Small intestine (tissue), 7 donors: Measurements from ENCODE around the gene CD300C. TPM values are rescaled to one million over a fixed set of nuclear protein-coding genes. Genes with fewer than 3 reads are reported as not detected.
"Not testable (repeated sequence)": the region's sequence is repeated elsewhere in the genome, so short reads cannot be mapped to it uniquely, and the experiment has no call there.

Experiments used
- DNase-seq, 2 donors: peaks; one replicate each; pipeline versions ENCODE4 v3.0.0 to v3.0.0-alpha.2; 2013
- FAIRE-seq: peaks from 2 replicates; lab custom pipeline; 2012; peaks lifted over from hg19 to GRCh38; lab: Jason Lieb, UNC
- H3K27ac ChIP-seq, 3 donors: one replicate each; pipeline ENCODE4 v1.5.1; 2013; ENCODE audit warnings: low read length in 2 of 3, mild to moderate bottlenecking in 2 of 3, control low read depth in 1 of 3, inconsistent platforms in 1 of 3, low read depth in 1 of 3, moderate library complexity in 1 of 3
- H3K27me3 ChIP-seq, 3 donors: one replicate each; pipeline ENCODE4 v1.6.1; 2013; ENCODE audit warnings: low read length in 3 of 3, inconsistent platforms in 1 of 3; ENCODE audit not compliant: control insufficient read depth in 3 of 3, insufficient read depth in 3 of 3
- H3K36me3 ChIP-seq, 3 donors: one replicate each; pipeline ENCODE4 v1.6.1; 2013; ENCODE audit warnings: low read length in 3 of 3, inconsistent platforms in 1 of 3, low read depth in 1 of 3, mild to moderate bottlenecking in 1 of 3, moderate library complexity in 1 of 3; ENCODE audit not compliant: control insufficient read depth in 3 of 3, insufficient read depth in 2 of 3
- H3K4me1 ChIP-seq, 3 donors: one replicate each; pipeline ENCODE4 v1.6.1; 2013; ENCODE audit warnings: low read length in 2 of 3, inconsistent platforms in 1 of 3, low read depth in 1 of 3, mild to moderate bottlenecking in 1 of 3, moderate library complexity in 1 of 3; ENCODE audit not compliant: control insufficient read depth in 3 of 3, insufficient read depth in 2 of 3
- H3K4me3 ChIP-seq, 3 donors: one replicate each; pipeline ENCODE4 v1.5.1; 2013; ENCODE audit warnings: low read length in 3 of 3, control low read depth in 1 of 3, inconsistent platforms in 1 of 3, low read depth in 1 of 3, mild to moderate bottlenecking in 1 of 3, moderate library complexity in 1 of 3
- H3K9me3 ChIP-seq, 2 donors: one replicate each; pipeline ENCODE4 v1.6.1; 2013; ENCODE audit warnings: low read depth in 1 of 2, low read length in 1 of 2; ENCODE audit not compliant: control insufficient read depth in 2 of 2, insufficient read depth in 1 of 2
- WGBS, 3 donors: extraction: QIAGEN DNeasy Blood & Tissue Kit; methylation state at CpG; one replicate each; pipeline ENCODE4 v1.1.7; 2013; 5-methylcytosine and 5-hydroxymethylcytosine counted together
- polyA plus RNA-seq, 4 donors: library from polyadenylated mRNA; stranded (reverse) in 3 of 4; unstranded in 1 of 4; fragments of 200-250 nt in 3 of 4; fragments of 120-200 nt in 1 of 4; gene quantifications; one replicate each; pipeline versions ENCODE4 v1.2.1 to v1.2.3, GENCODE V29; 2013
- donor health status: healthy with polysubstance abuse.
- donor health status: control.
- donor health status: control.
- donor health status: Bipolar disorder and iron deficiency.
- donor health status: healthy.

Gene CD300C
- polyA plus RNA-seq, 4 donors, result 0.81 to 1.1 (median 1.1) TPM; not detected in 1

GRCh38 chr17:74520016-74520434, 25.9 kb downstream of the CD300C start:
- Histone ChIP-seq H3K4me1 (no peaks in the 10 kb centered on the region), H3K4me3 (no peak overlapping the region), H3K9me3 (peaks cover 0 to 6% of the 10 kb centered on the region in 2 donors), H3K27me3 (peaks cover 0 to 3% (median 0%) of the 10 kb centered on the region in 3 donors), H3K36me3 (no peaks in the 10 kb centered on the region), H3K27ac (no peak overlapping the region)
- FAIRE-seq, result no peak
- 53 to 74% (median 69%) methylated on average over 3 of the region's 3 CpGs for WGBS, 3 donors
- no peak for DNase-seq

- not testable (repeated sequence) for H3K27ac ChIP-seq, H3K4me1 ChIP-seq, DNase-seq, H3K27me3 ChIP-seq, FAIRE-seq, H3K36me3 ChIP-seq, H3K4me3 ChIP-seq
- WGBS, 3 donors, result 78 to 84% (median 80%) methylated on average over 6 of the region's 6 CpGs
- peaks cover 0 to 12% of the 10 kb centered on the region in 2 donors for H3K9me3 ChIP-seq
These were observed 27.4 kb downstream of the CD300C start for GRCh38 chr17:74518413-74518981.

- no peak overlapping the region for H3K27ac ChIP-seq
- no peaks in the 10 kb centered on the region for H3K36me3 ChIP-seq
- H3K4me3 ChIP-seq, result no peak overlapping the region
- H3K27me3 ChIP-seq, result peaks cover 0 to 3% (median 0%) of the 10 kb centered on the region in 3 donors
- H3K9me3 ChIP-seq, result peaks cover 0 to 6% of the 10 kb centered on the region in 2 donors
- no peaks in the 10 kb centered on the region for H3K4me1 ChIP-seq
- DNase-seq, result no peak
- no peak for FAIRE-seq
- 94 to 95% (median 95%) methylated on average over 3 of the region's 3 CpGs for WGBS, 3 donors
These were observed 29.2 kb downstream of the CD300C start for GRCh38 chr17:74516561-74517328.

GRCh38 chr17:74515941-74516340, 30.0 kb downstream of the CD300C start:
- no peak overlapping the region for H3K27ac ChIP-seq
- no peak overlapping the region for H3K4me3 ChIP-seq
- H3K36me3 ChIP-seq, result no peaks in the 10 kb centered on the region
- H3K9me3 ChIP-seq, result peaks cover 0 to 6% of the 10 kb centered on the region in 2 donors
- no peak for DNase-seq
- 50 to 76% (median 61%) methylated on average over 4 of the region's 4 CpGs for WGBS, 3 donors
- no peak for FAIRE-seq
- H3K27me3 ChIP-seq, result peaks cover 0 to 3% (median 0%) of the 10 kb centered on the region in 3 donors
- no peaks in the 10 kb centered on the region for H3K4me1 ChIP-seq

- FAIRE-seq (no peak), DNase-seq (no peak)
- H3K36me3 ChIP-seq, result no peaks in the 10 kb centered on the region
- peaks cover 0 to 6% of the 10 kb centered on the region in 2 donors for H3K9me3 ChIP-seq
- 87 to 95% (median 93%) methylated on average over 10 of the region's 10 CpGs for WGBS, 3 donors
- no peak overlapping the region for H3K27ac ChIP-seq
- peaks cover 0 to 3% (median 0%) of the 10 kb centered on the region in 3 donors for H3K27me3 ChIP-seq
- H3K4me3 ChIP-seq, result no peak overlapping the region
- no peaks in the 10 kb centered on the region for H3K4me1 ChIP-seq
These were observed 31.1 kb downstream of the CD300C start for GRCh38 chr17:74514632-74515334.

GRCh38 chr17:74513987-74514631, 31.8 kb downstream of the CD300C start:
- peak in 1 of 2 donors; percentile 14 for DNase-seq
- H3K4me3 ChIP-seq, result no peak overlapping the region

GRCh38 chr17:74512624-74513091, 33.3 kb downstream of the CD300C start:
- Histone ChIP-seq H3K36me3 (no peaks in the 10 kb centered on the region), H3K9me3 (peaks cover 0 to 6% of the 10 kb centered on the region in 2 donors), H3K27me3 (peaks cover 0 to 3% (median 0%) of the 10 kb centered on the region in 3 donors), H3K27ac (no peak overlapping the region), H3K4me3 (no peak overlapping the region), H3K4me1 (no peaks in the 10 kb centered on the region)
- 67 to 75% (median 72%) methylated on average over 7 of the region's 7 CpGs for WGBS, 3 donors
- DNase-seq (no peak), FAIRE-seq (no peak)

More at GRCh38 chr17:74513987-74514631, 31.8 kb downstream of the CD300C start:
- Histone ChIP-seq H3K4me1 (no peaks in the 10 kb centered on the region), H3K27me3 (peaks cover 0 to 3% (median 0%) of the 10 kb centered on the region in 3 donors), H3K36me3 (no peaks in the 10 kb centered on the region), H3K27ac (no peak overlapping the region), H3K9me3 (peaks cover 0 to 6% of the 10 kb centered on the region in 2 donors)
- WGBS, 3 donors, result 46 to 100% (median 72%) methylated on average over 3 of the region's 3 CpGs
- FAIRE-seq, result no peak

- WGBS, 3 donors, result 73 to 83% (median 78%) methylated on average over 2 of the region's 2 CpGs
- FAIRE-seq (no peak), DNase-seq (no peak)
- Histone ChIP-seq H3K4me1 (no peaks in the 10 kb centered on the region), H3K4me3 (no peak overlapping the region), H3K36me3 (no peaks in the 10 kb centered on the region), H3K9me3 (peaks cover 0 to 6% of the 10 kb centered on the region in 2 donors), H3K27ac (peak overlapping the region in 1 of 3 donors; percentile 19), H3K27me3 (peaks cover 0 to 3% (median 0%) of the 10 kb centered on the region in 3 donors)
These were observed 33.9 kb downstream of the CD300C start for GRCh38 chr17:74512036-74512435.
